ENCODE results near the gene NDFIP2.

- TF ChIP-seq, protein P1, sequence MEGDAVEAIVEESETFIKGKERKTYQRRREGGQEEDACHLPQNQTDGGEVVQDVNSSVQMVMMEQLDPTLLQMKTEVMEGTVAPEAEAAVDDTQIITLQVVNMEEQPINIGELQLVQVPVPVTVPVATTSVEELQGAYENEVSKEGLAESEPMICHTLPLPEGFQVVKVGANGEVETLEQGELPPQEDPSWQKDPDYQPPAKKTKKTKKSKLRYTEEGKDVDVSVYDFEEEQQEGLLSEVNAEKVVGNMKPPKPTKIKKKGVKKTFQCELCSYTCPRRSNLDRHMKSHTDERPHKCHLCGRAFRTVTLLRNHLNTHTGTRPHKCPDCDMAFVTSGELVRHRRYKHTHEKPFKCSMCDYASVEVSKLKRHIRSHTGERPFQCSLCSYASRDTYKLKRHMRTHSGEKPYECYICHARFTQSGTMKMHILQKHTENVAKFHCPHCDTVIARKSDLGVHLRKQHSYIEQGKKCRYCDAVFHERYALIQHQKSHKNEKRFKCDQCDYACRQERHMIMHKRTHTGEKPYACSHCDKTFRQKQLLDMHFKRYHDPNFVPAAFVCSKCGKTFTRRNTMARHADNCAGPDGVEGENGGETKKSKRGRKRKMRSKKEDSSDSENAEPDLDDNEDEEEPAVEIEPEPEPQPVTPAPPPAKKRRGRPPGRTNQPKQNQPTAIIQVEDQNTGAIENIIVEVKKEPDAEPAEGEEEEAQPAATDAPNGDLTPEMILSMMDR (conservative IDR thresholded peaks at IDR 0.05; ENCODE audit: low read depth in 2 of 2), result no peak
- TF ChIP-seq ETS1 (IDR thresholded peaks at IDR 0.05) (no peak), EZH2 (IDR thresholded peaks at IDR 0.05; ENCODE audit: low read depth, unreplicated experiment) (no peak), EZH2phosphoT487 (IDR thresholded peaks at IDR 0.05; ENCODE audit: unreplicated experiment) (no peak), REST (IDR thresholded peaks at IDR 0.05; ENCODE audit: unreplicated experiment) (no peak), POLR2AphosphoS5 (IDR thresholded peaks at IDR 0.05; ENCODE audit: low read depth) (no peak), CREB1 (CRISPR knock-in tag; IDR thresholded peaks at IDR 0.05; ENCODE audit: low read depth) (no peak), JUNB (IDR thresholded peaks at IDR 0.05; ENCODE audit: unreplicated experiment) (no peak), NANOG (IDR thresholded peaks at IDR 0.05; ENCODE audit: borderline replicate concordance) (no peak), ZNF331 (CRISPR knock-in tag; IDR thresholded peaks at IDR 0.05; ENCODE audit: low read depth) (no peak), STAT1 (IDR thresholded peaks at IDR 0.05; ENCODE audit: unreplicated experiment) (no peak)
Measured at GRCh38 chr13:79492918-79493594, 12.1 kb downstream of the NDFIP2 start.

All from GM23338 (cell line).